ENCODE measurements around the gene LRRC9. TPM values are rescaled to one million over a fixed set of nuclear protein-coding genes. Genes with fewer than 3 reads are reported as not detected.

The LRRC9 gene
- total RNA-seq = 1 to 10 TPM in 1 of 4 donors, not detected in 3; 2.1 TPM

DNA sequence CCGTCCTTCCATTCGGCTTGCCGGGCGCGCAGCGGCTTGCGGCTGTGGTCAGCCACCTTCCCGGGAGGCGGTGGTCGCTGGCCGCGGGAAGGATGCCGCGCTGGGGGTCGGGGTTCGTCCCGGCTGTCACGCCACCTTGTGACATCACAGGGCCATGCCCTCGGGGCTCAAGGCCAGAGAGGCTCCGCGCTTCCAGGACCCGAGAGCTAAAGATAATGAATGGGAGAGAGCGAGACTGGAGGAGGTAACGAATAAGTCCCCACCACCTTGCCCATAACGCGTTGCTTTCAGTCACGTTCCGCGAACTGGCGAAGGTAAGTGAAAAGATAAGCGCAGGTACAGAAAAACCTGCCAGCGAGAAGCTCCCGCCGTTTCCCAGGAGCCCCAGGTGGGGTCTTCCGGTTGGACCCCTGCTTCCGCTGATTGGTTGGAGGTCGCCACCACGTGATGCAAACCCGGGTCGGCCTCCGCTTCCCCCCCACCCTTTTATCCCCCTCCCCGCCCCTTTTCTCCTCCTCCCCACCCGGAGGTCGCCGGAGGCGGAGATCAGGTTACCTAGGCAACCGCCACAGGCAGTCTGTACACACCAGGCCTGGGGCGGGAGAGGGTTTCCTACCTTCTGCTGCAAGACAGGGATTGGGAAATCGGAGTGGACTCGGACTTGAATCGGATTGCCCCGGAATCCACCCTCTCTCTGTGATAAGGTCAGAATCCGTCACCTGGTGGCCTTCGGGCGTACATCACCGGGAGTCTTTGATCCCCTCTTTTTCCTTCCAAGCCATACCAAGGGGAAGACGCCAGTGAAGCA lies at the start of gene LRRC9:
TSS of gene LRRC9 (plus strand) at position 575 of the 808 bp plus-strand sequence.
- DNase-seq = peak in 1 of 2 donors; percentile 18
- H3K27me3 ChIP-seq = peaks cover 0 to 13% of the 10 kb centered on the region in 2 donors
- no peaks in the 10 kb centered on the region for H3K9me3 ChIP-seq
- no peaks in the 10 kb centered on the region for H3K36me3 ChIP-seq
- no peak for TF ChIP-seq POLR2A (IDR thresholded peaks at IDR 0.05)
- no peak for TF ChIP-seq CTCF (IDR thresholded peaks at IDR 0.05)
- intact Hi-C loops (cut with DNase I; ENCODE audit: low total_unique reads) = no loop called here
- H3K4me1 ChIP-seq = no peaks in the 10 kb centered on the region
- H3K27ac ChIP-seq = no peak within 1 kb of the TSS
- H3K4me3 ChIP-seq = peak within 1 kb of the TSS; percentile 14 to 33

DNA sequence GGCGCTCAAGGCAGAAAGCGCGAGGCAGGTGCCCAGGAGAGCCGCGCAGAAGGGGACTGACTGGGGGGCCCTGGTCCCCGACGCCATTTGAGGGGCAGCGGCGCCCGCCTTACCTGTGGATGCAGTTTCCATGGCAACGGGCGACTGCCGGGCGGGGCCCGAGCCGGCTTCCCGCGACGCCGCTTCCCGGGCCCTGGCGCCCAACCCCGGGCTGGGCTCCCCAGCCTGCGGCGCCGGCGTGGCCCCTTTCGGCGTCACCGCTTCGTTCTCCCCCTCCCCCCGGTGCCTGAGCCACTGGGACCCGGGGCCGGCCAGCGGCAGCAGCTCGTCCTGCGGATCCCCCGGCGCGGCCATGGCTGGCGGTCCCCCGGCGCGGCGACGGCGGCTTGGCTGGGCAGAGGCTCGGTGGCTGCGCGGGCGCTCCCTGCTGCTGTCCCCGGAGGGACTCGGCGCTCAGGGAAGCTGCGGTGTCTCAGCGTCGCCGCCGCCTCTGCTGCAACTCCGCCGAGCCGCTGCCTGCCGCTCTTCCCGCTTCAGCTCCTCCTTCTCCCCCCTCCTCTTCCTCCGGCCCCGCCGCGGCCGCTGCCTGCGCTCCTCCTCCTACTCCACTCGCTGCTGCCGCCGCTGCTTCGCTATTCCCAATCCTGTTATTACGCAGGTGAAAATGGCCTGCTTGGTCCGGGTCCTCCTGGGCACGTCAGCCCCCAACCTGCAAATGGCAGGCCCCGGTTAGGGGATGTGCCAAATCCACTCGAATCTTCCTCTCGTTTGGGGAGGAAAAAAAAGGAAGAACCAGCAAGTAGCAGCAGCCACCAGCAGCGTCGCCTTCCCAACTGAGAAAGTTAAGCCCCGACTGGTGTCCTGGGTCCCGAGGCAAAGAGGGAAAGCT lies 49.4 kb upstream of the LRRC9 start, which contains the start of gene RTN1:
TSS of gene RTN1 (minus strand) at position 500 of the 889 bp plus-strand sequence. CDS start at position 354, 146 bp downstream.
- intact Hi-C loops (cut with DNase I; ENCODE audit: low total_unique reads) = no loop called here
- DNase-seq = peak in 1 of 2 donors; percentile 20

DNA sequence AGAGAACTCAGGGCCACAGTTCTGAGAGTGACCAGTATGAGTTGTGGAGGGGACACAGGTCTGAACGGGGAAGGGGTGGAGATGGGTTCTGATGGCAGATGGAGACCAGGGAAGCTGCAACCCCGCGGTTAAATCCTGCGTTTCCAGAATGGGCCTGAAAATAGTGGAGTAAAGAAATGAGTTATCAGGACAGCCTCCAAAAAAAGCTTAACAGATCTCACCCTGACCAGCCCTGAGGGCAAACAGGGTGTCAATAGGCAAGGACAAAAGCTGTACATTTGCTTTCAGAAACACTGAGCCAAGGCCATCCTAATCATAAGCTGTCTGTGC lies 48.8 kb upstream of the LRRC9 start:
- no peaks in the 10 kb centered on the region for H3K9me3 ChIP-seq
- H3K36me3 ChIP-seq = no peaks in the 10 kb centered on the region
- peaks cover 0 to 4% of the 10 kb centered on the region in 2 donors for H3K27me3 ChIP-seq
- no peaks in the 10 kb centered on the region for H3K4me1 ChIP-seq
- TF ChIP-seq POLR2A (IDR thresholded peaks at IDR 0.05) (no peak), CTCF (IDR thresholded peaks at IDR 0.05) (no peak)
- intact Hi-C loops (cut with DNase I; ENCODE audit: low total_unique reads) = no loop called here
- DNase-seq = no peak
- H3K27ac ChIP-seq = no peak overlapping the region
- H3K4me3 ChIP-seq = peak overlapping the region in 1 of 2 donors; percentile 30

More for the DNA sequence above, 49.4 kb upstream of the LRRC9 start, which contains the start of gene RTN1:
- Histone ChIP-seq H3K4me3 (peak within 1 kb of the TSS; percentile 17 to 30), H3K4me1 (no peaks in the 10 kb centered on the region), H3K36me3 (no peaks in the 10 kb centered on the region), H3K9me3 (no peaks in the 10 kb centered on the region), H3K27me3 (peaks cover 0 to 4% of the 10 kb centered on the region in 2 donors), H3K27ac (no peak within 1 kb of the TSS)
- no peak for TF ChIP-seq POLR2A (IDR thresholded peaks at IDR 0.05)
- TF ChIP-seq CTCF (IDR thresholded peaks at IDR 0.05) = no peak

- Histone ChIP-seq H3K27me3 (no peaks in the 10 kb centered on the region), H3K9me3 (no peaks in the 10 kb centered on the region), H3K4me1 (no peaks in the 10 kb centered on the region), H3K4me3 (no peak overlapping the region), H3K36me3 (no peaks in the 10 kb centered on the region), H3K27ac (no peak overlapping the region)
- intact Hi-C loops (cut with DNase I; ENCODE audit: low total_unique reads) = no loop called here
- DNase-seq = no peak
- TF ChIP-seq CTCF (IDR thresholded peaks at IDR 0.05) (no peak), POLR2A (IDR thresholded peaks at IDR 0.05) (no peak)
Measured at GRCh38 chr14:59882957-59883356, 37.0 kb upstream of the LRRC9 start.
